Colonic mucosa (tissue), 4 donors: ENCODE measurements around the gene DOCK2. TPM values are rescaled to one million over a fixed set of nuclear protein-coding genes. Genes with fewer than 3 reads are reported as not detected.

Experiments
- DNase-seq: peaks from one replicate; pipeline ENCODE4 v3.0.0-alpha.2; 2020
- H3K27ac ChIP-seq: fragments of 200-600 bp; one replicate; pipeline ENCODE4 v1.8.0; 2021
- H3K27me3 ChIP-seq: fragments of 200-600 bp; one replicate; pipeline ENCODE4 v1.8.0; 2021
- H3K36me3 ChIP-seq: fragments of 200-600 bp; one replicate; pipeline ENCODE4 v1.8.0; 2021
- H3K4me1 ChIP-seq: fragments of 200-600 bp; one replicate; pipeline ENCODE4 v1.8.0; 2021; ENCODE audit warnings: mild to moderate bottlenecking
- H3K4me3 ChIP-seq: fragments of 200-600 bp; one replicate; pipeline ENCODE4 v1.8.0; 2021
- H3K9ac ChIP-seq, 2 donors: one replicate each; pipeline ENCODE4 v1.7.0; 2013; ENCODE audit warnings: control low read depth in 2 of 2, low read depth in 2 of 2, low read length in 2 of 2
- H3K9me3 ChIP-seq: fragments of 200-600 bp; one replicate; pipeline ENCODE4 v1.8.0; 2021
- CTCF ChIP-seq: fragments of 200-600 bp; IDR thresholded peaks from one replicate; pipeline ENCODE4 v1.8.0; 2022; ENCODE audit warnings: antibody characterized with exemption, mild to moderate bottlenecking
- intact Hi-C: fragments of 100-400 bp; cut with DNase I; formaldehyde crosslinking; loops from one replicate; pipeline ENCODE4 v1.14.1; 2022
- total RNA-seq, 2 donors: library from RNA; stranded (reverse); fragmentation: NEBNext Ultra II Directional in 1 of 2; extraction: Animal tissue kit (Norgen Biotek cat#: 25700) in 1 of 2; gene quantifications; one replicate each; pipeline ENCODE4 v1.2.1, GENCODE V29; 2021
- donor health status: healthy.
- donor health status: DM: no; HTN: no; CAD: no.
- donor health status: DM: no; HTN: no; CAD: no.

DOCK2 gene
- total RNA-seq, 2 donors from 2014 or later = 4.8 to 6.0 TPM

GRCh38 chr5:169867347-169867746 lies 230.3 kb downstream of the DOCK2 start:
- Histone ChIP-seq H3K27me3 (no peaks in the 10 kb centered on the region), H3K4me1 (no peaks in the 10 kb centered on the region), H3K9me3 (no peaks in the 10 kb centered on the region), H3K27ac (no peak overlapping the region), H3K36me3 (no peaks in the 10 kb centered on the region), H3K4me3 (no peak overlapping the region), H3K9ac (no peak overlapping the region)
- no peak for TF ChIP-seq CTCF
- intact Hi-C loops = no loop called here
- DNase-seq = no peak

GRCh38 chr5:169869066-169869465 lies 232.0 kb downstream of the DOCK2 start:
- DNase-seq = no peak

GRCh38 chr5:169870211-169870610 lies 233.1 kb downstream of the DOCK2 start:
- H3K27ac ChIP-seq = no peak overlapping the region
- no peaks in the 10 kb centered on the region for H3K36me3 ChIP-seq
- no peaks in the 10 kb centered on the region for H3K9me3 ChIP-seq
- no peak for DNase-seq
- no peaks in the 10 kb centered on the region for H3K4me1 ChIP-seq
- H3K4me3 ChIP-seq = no peak overlapping the region
- intact Hi-C loops = no loop called here
- no peaks in the 10 kb centered on the region for H3K27me3 ChIP-seq
- no peak for TF ChIP-seq CTCF
- H3K9ac ChIP-seq = no peak overlapping the region

More at GRCh38 chr5:169869066-169869465, 232.0 kb downstream of the DOCK2 start:
- intact Hi-C loops = no loop called here
- TF ChIP-seq CTCF = no peak
- H3K27ac ChIP-seq = no peak overlapping the region
- H3K9me3 ChIP-seq = no peaks in the 10 kb centered on the region
- no peaks in the 10 kb centered on the region for H3K4me1 ChIP-seq
- H3K9ac ChIP-seq = no peak overlapping the region
- no peaks in the 10 kb centered on the region for H3K27me3 ChIP-seq
- H3K4me3 ChIP-seq = no peak overlapping the region
- no peaks in the 10 kb centered on the region for H3K36me3 ChIP-seq

- no peak overlapping the region for H3K4me3 ChIP-seq
These were observed 234.9 kb downstream of the DOCK2 start for GRCh38 chr5:169871826-169872490.

GRCh38 chr5:169873642-169874041 lies 236.6 kb downstream of the DOCK2 start:
- no peaks in the 10 kb centered on the region for H3K9me3 ChIP-seq
- no peaks in the 10 kb centered on the region for H3K4me1 ChIP-seq
- no peak overlapping the region for H3K4me3 ChIP-seq
- no peak for TF ChIP-seq CTCF
- intact Hi-C loops = no loop called here
- H3K27me3 ChIP-seq = no peaks in the 10 kb centered on the region
- no peak for DNase-seq
- no peaks in the 10 kb centered on the region for H3K36me3 ChIP-seq
- H3K27ac ChIP-seq = no peak overlapping the region
- H3K9ac ChIP-seq = no peak overlapping the region

More at GRCh38 chr5:169871826-169872490, 234.9 kb downstream of the DOCK2 start:
- Histone ChIP-seq H3K27ac (no peak overlapping the region), H3K36me3 (no peaks in the 10 kb centered on the region), H3K9me3 (no peaks in the 10 kb centered on the region), H3K27me3 (no peaks in the 10 kb centered on the region), H3K9ac (no peak overlapping the region), H3K4me1 (no peaks in the 10 kb centered on the region)
- no peak for TF ChIP-seq CTCF
- intact Hi-C loops = no loop called here
- DNase-seq = no peak
